ENCODE measurements around the gene FAM237A.

The FAM237A gene

GRCh38 chr2:206696910-206697309, 54.6 kb downstream of the FAM237A start:
- no peak for DNase-seq
- Histone ChIP-seq H4K20me1 (ENCODE audit: insufficient read depth, low read length) (no peaks in the 10 kb centered on the region), H3K36me3 (ENCODE audit: insufficient read depth, low read length) (no peaks in the 10 kb centered on the region), H3K4me2 (ENCODE audit: insufficient read depth, low read length) (no peak overlapping the region), H3K27ac (ENCODE audit: low read length) (no peak overlapping the region), H3K4me3 (ENCODE audit: low read depth in 1 of 2, low read length in 2 of 2) (no peak overlapping the region), H3K4me1 (ENCODE audit: insufficient read depth, low read length) (no peaks in the 10 kb centered on the region), H3K9ac (ENCODE audit: low read depth, low read length) (no peak overlapping the region), H3K9me3 (ENCODE audit: insufficient read depth, low read length, severe bottlenecking) (no peaks in the 10 kb centered on the region), H3K79me2 (ENCODE audit: insufficient read depth, low read length) (no peaks in the 10 kb centered on the region), H3K27me3 (ENCODE audit: insufficient read depth, low read length, poor library complexity) (peaks cover 3% of the 10 kb centered on the region), H2AFZ (ENCODE audit: low read depth, low read length) (no peak overlapping the region)
- no peak for ATAC-seq (ENCODE audit: insufficient read depth, low read depth)
- TF ChIP-seq CTCF (IDR thresholded peaks at IDR 0.05; ENCODE audit: borderline replicate concordance, extremely low read depth, low read length, poor library complexity, severe bottlenecking) (no peak), EZH2 (IDR thresholded peaks at IDR 0.05; ENCODE audit: borderline replicate concordance, low read depth, low read length, severe bottlenecking) (no peak)

DNA sequence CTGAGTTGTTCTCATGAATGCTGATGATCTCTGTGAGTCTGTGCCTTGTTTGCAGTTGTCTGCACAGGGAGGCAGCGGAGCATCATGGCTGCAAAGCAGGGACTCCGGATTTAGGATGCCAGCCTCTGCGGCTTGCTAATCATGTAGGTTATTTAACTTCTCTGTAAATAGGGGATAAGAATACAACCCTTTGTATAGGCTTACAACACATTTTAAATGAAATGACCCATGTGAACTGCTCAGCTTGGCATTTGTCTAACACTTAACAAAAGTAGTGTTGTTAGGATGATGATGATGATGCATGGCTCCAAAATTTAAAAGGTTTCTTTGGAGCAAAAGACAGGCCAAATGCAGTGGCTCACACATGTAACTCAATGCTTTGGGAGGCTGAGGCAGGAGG, 56.5 kb downstream of the FAM237A start:
- ATAC-seq (ENCODE audit: insufficient read depth, low read depth) (no peak), DNase-seq (no peak)
- Histone ChIP-seq H2AFZ (ENCODE audit: low read depth, low read length) (no peak overlapping the region), H3K27me3 (ENCODE audit: insufficient read depth, low read length, poor library complexity) (no peaks in the 10 kb centered on the region), H3K9ac (ENCODE audit: low read depth, low read length) (no peak overlapping the region), H3K9me3 (ENCODE audit: insufficient read depth, low read length, severe bottlenecking) (no peaks in the 10 kb centered on the region), H3K27ac (ENCODE audit: low read length) (no peak overlapping the region), H4K20me1 (ENCODE audit: insufficient read depth, low read length) (no peaks in the 10 kb centered on the region), H3K79me2 (ENCODE audit: insufficient read depth, low read length) (no peaks in the 10 kb centered on the region), H3K4me2 (ENCODE audit: insufficient read depth, low read length) (no peak overlapping the region), H3K4me3 (ENCODE audit: low read depth in 1 of 2, low read length in 2 of 2) (no peak overlapping the region), H3K4me1 (ENCODE audit: insufficient read depth, low read length) (no peaks in the 10 kb centered on the region), H3K36me3 (ENCODE audit: insufficient read depth, low read length) (no peaks in the 10 kb centered on the region)
- TF ChIP-seq CTCF (IDR thresholded peaks at IDR 0.05; ENCODE audit: borderline replicate concordance, extremely low read depth, low read length, poor library complexity, severe bottlenecking): no peak
- no peak for TF ChIP-seq EZH2 (IDR thresholded peaks at IDR 0.05; ENCODE audit: borderline replicate concordance, low read depth, low read length, severe bottlenecking)

Measured in DND-41 (cell line).